NCI-H1417 (cell line): Measurements from ENCODE around the gene RNGTT.
"Not testable (repeated sequence)": the region's sequence is repeated elsewhere in the genome, so short reads cannot be mapped to it uniquely, and the experiment has no call there.

Experiments used
- DNase-seq, 3 experiments: peaks; one replicate each; lab custom pipeline; 2025; lab: John Stamatoyannopoulos, UW

Gene RNGTT

GRCh38 chr6:88864359-88865054, 98.9 kb downstream of the RNGTT start:
- DNase-seq, result peak in 1 of 3 experiments; percentile 34

- DNase-seq, result no peak
These were observed 103.1 kb downstream of the RNGTT start for GRCh38 chr6:88860310-88860709.

DNA sequence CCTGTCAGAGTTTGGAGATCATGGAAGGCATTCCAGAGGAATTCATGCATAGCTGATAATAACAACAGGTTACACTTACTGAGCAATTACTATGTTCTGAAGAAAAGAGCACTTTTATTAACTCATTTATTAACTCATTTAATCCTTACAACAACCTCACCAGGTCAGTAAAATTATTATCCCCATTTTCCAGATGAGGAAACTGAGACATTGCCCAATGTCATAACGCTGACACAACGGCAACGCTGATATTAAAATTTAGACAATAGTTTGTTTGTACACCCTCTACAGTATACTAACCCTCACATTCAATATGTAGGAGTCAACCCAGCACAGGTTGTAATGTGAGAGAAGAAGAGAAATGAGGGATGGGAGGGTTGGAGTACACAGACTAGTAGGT, 105.0 kb downstream of the RNGTT start:
- no peak for DNase-seq

- DNase-seq, result no peak
These were observed 106.9 kb downstream of the RNGTT start for GRCh38 chr6:88856566-88856965.

GRCh38 chr6:88855541-88856147, 107.8 kb downstream of the RNGTT start:
- peak; percentile 8 to 60 (median 21) for DNase-seq

DNA sequence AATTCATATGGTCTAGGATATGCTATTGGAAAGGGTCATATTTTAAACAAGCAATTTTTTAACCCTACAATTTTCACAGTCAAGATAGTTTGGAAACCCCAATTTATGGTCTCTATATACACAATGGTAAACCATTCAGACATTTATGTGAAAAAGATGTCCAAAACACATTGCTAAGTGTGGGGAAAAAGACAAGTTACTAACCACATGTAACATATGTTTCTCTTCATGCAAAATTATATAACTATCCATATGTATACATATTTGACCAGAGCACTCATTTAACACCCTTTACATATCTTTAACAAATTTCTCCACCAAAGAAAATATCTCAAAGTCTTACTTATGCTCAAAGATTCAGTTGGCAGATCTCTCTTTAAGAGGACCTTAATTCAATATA, 110.6 kb downstream of the RNGTT start:
- no peak for DNase-seq

- DNase-seq, result no peak
These were observed 111.4 kb downstream of the RNGTT start for GRCh38 chr6:88852000-88852399.

DNA sequence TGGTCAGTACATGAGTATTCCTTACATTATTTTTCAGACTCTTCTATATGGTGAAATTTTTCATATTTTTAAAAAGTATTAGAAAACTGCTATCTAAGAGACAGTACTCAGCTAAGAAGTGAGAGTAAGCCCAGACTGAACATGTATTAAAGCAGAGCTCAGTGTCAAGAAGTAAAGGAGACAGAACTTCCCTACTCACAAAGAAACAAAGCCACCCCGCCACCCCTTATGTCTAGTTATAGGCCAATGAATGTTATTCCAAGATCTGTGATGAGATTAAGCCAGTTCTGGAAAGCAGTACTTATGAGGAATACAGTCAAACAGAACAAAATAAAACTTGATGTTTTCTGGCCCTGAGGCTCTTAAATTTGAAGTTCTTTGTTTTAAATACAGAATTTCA, 114.5 kb downstream of the RNGTT start:
- DNase-seq, result no peak

- DNase-seq, result no peak
These were observed 120.4 kb downstream of the RNGTT start for GRCh38 chr6:88843040-88843439.

GRCh38 chr6:88842320-88842719, 121.1 kb downstream of the RNGTT start:
- DNase-seq, result no peak

- no peak for DNase-seq
These were observed 122.5 kb downstream of the RNGTT start for GRCh38 chr6:88840796-88841539.

- DNase-seq, result no peak
These were observed 123.1 kb downstream of the RNGTT start for GRCh38 chr6:88840289-88840688.

- no peak for DNase-seq
These were observed 124.1 kb downstream of the RNGTT start for GRCh38 chr6:88839280-88839679.

DNA sequence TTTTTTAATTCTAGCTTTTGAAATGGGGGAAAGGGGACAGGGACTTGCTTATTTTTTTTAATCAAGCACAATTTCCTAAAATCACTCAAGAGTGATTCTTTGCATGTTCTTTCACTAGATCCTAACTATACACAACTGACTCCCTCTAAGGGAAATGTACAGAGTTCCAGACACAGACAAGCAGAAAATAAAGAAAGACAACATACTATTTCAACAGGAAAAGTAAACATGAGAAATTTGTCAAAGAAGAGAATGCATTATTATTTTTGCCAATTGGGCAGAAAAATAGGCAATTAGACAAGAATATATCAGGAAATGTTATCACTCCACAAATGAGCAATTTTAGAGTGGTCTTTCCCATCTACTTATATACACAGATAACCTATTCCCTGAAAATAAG, 128.2 kb downstream of the RNGTT start:
- no peak for DNase-seq

- DNase-seq, result not testable (repeated sequence)
These were observed 130.3 kb downstream of the RNGTT start for GRCh38 chr6:88833071-88833470.

GRCh38 chr6:88827599-88827998, 135.8 kb downstream of the RNGTT start:
- DNase-seq, result not testable (repeated sequence)

DNA sequence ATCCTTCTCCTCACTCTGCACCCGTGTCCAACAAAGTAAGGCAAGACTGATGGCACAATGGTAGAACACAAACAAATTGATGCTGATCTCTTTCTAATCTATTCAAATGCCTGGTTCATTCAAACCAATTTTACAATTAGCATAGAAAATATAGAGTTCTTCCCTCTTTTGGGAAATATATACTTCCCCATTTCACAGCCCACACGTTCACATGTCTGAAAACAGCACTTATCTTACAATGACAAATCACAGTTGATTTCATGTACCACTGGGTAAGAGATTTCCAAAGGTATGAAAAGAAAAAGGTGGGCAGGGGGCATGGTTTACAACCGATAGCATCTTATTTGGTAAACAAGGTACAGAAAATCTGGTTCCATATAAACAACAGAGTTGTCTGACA, 137.6 kb downstream of the RNGTT start:
- no peak for DNase-seq

- peak in 1 of 3 experiments; percentile 2 for DNase-seq
These were observed 139.4 kb downstream of the RNGTT start for GRCh38 chr6:88823998-88824397.

DNA sequence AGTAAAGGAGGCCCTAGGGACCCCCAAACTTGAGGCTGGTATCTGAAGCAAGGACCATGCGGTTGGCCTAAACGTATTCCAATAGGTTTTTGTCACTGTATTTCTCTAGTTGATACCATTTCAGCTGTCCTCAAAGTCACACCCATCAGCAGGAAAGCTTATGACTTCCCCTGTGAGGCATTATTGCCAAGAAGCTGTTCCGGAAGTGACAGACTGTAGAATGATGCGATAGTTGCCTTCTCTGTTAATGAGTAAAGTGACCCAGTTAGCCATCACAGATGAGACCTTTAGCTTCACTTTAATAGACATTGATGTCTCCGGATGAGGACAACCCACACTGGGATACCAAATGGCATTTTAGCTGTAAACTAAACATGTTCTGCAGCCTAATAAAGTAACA, 147.9 kb downstream of the RNGTT start:
- DNase-seq, result no peak

DNA sequence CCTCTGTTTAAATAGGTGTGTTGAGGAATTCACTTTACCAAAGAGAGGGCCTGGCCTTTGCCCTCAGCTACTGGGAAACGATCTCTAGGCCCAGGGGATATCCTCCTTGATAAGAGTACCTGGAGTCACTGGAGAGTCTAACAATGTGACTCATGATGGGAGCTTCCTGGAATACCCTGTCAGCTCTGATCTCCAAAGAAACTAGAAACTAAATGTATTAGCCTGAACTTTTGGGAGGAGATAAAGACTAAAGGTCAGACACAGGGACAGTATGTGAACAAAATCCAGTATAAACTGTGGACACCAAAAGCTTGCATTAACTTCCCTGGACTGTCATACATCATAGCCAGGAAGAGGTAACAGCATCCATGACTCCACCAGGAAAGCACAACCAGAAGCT, 148.5 kb downstream of the RNGTT start:
- no peak for DNase-seq

DNA sequence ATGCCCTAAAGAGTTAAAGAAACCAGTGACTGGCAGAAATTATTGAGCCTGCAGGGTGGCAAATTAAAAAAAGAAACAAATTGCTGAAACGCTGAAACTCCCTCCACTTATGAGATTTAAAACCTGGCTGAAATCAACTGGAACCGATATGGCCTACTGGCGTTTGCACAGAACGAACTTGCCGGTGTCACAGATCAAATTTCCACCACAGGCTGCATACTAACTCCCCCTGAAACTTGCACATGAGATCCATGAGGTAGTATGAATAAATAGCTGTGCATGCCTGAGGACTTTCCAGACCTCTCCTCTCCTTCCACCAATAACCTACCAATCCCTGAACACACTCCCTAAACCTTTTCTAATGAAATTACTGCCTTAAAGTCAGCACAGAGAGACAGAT, 150.4 kb downstream of the RNGTT start:
- peak in 1 of 3 experiments; percentile 73 for DNase-seq

DNA sequence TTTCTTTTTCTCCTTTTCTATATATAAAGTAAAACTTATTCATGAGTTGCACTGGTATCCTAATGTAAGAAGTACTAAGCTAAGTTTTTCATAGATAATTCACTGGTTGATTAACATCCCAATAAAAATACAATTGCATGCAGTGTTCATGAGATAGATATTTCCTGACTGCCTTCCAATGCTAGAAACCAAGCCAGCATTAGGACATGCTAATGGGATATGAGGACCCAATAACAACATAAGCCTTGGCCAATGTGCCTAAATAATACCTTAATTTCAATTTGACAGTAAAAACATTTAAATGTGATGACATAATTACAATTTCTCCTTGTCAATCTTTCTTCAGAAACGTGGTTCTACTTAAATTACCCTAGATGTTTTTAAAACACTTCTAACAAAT, 152.7 kb downstream of the RNGTT start:
- DNase-seq, result no peak

- no peak for DNase-seq
These were observed 153.3 kb downstream of the RNGTT start for GRCh38 chr6:88810089-88810488.
